COLO668 (cell line): ENCODE data around the gene DNAH12.

Experiments
- DNase-seq: peaks from one replicate; lab custom pipeline; 2025; ENCODE audit not compliant: unreplicated experiment; lab: John Stamatoyannopoulos, UW

The DNAH12 gene, protein sequence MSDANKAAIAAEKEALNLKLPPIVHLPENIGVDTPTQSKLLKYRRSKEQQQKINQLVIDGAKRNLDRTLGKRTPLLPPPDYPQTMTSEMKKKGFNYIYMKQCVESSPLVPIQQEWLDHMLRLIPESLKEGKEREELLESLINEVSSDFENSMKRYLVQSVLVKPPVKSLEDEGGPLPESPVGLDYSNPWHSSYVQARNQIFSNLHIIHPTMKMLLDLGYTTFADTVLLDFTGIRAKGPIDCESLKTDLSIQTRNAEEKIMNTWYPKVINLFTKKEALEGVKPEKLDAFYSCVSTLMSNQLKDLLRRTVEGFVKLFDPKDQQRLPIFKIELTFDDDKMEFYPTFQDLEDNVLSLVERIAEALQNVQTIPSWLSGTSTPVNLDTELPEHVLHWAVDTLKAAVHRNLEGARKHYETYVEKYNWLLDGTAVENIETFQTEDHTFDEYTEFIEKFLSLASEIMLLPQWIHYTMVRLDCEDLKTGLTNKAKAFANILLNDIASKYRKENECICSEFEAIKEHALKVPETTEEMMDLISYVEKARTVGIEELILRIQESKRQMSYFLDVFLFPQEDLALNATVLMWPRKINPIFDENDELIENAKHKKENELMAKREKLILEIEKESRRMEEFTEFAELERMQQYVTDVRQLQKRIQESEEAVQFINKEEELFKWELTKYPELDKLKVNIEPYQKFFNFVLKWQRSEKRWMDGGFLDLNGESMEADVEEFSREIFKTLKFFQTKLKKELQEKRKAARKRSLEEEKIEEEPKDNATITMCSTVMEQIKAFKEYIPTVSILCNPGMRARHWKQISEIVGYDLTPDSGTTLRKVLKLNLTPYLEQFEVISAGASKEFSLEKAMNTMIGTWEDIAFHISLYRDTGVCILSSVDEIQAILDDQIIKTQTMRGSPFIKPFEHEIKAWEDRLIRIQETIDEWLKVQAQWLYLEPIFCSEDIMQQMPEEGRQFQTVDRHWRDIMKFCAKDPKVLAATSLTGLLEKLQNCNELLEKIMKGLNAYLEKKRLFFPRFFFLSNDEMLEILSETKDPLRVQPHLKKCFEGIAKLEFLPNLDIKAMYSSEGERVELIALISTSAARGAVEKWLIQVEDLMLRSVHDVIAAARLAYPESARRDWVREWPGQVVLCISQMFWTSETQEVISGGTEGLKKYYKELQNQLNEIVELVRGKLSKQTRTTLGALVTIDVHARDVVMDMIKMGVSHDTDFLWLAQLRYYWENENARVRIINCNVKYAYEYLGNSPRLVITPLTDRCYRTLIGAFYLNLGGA (N-terminal part only)

DNA sequence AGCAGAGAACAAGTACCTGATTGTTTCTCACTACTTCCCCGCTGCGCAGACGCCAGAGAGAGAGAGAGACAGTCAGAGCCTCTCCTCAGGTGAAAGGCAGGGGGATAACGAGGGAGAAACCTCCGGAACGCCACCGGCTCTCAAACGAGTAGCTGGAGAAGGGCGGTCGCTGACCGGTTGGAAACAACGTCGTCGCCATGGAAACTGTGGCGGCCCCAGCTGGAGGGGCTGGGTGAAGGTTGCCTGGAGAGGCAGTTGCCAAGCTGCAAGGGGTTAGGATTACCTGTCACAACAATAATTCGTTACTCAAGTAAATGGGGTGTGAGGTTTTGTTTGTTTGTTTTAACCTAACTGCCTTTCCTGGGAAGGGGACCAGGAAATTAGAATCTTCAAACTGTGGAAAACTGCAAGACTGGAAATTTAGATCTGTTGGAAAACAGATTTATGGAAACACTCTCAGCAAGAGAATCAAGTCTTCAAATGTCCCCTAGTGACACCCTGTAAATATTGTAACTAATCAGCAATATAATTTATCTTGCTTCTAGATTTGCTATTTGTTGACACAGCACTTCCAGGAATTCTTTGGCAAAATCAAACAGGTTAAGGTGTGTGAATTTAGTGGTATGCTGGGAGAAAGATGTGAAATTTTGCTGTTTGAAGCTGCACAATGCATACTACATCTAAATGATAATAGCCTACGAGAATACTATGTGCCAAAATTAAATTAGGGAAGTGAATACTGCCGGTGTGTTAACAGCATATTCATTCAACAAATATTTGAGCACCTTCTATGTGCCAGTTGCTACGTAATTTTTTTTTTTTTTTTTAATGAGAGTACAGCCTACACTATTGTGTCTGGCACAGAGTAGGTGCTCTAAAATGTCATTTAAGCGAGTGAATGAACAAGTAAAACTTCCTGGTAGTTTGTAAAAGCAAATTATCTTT, at the start of gene DNAH12:
Gene DNAH12, minus strand, starts transcription at position 164 of the 945 bp plus-strand sequence. CDS start 1,474 bp downstream, outside the sequence.
- peak; percentile 86 for DNase-seq

DNA sequence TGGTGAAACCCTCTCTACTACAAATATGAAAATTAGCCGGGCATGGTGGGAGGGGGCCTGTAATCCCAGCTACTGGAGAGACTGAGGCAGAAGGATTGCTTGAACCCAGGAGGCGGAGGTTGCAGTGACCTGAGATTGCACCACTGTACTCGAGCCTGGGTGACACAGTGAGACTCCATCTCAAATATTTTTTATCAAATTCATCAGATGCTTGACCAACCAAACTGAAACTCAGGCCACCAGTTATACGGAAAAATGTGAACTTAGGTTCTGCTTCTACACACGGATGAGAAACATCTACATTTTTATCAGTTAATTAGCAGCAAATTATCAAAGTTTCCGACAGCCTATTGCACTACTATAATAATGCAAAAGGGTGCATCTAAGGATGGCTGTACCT, 48.2 kb upstream of the DNAH12 start:
- DNase-seq, result no peak

DNA sequence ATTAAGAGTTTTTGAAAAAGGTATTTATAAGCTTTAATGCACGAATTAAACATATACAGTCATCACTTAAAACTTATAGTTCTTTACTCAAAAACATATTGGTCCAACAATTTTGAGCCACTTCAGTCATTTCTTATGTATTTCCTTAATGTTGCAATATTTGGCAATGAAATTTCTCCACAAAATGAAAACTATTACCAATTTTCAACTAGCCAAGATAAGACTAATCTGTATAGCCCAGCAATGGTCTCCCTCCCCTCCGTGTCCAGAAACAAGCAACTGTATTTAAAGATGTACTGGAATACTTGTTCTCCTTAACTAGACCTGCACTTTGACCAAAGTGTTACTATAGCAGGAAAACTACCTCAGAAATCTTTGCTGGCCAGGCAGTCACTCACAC, 43.8 kb upstream of the DNAH12 start:
- no peak for DNase-seq

DNA sequence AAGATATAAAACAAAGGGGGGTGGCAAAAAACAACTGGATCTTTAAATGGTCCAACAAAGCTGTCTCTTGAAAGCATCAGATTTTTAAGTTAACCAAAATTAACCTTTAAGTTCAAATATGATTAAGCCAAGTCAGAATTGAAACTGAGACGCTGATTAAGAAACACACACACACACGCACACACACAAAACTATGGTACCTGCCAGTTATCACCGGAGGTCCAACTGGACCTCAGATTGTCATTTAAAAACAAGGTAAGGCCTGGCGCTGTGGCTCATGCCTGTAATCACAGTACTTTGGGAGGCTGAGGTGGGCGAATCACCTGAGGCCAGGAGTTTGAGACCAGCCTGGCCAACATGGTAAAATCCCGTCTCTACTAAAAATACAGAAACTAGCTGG, 42.6 kb upstream of the DNAH12 start:
- no peak for DNase-seq

DNA sequence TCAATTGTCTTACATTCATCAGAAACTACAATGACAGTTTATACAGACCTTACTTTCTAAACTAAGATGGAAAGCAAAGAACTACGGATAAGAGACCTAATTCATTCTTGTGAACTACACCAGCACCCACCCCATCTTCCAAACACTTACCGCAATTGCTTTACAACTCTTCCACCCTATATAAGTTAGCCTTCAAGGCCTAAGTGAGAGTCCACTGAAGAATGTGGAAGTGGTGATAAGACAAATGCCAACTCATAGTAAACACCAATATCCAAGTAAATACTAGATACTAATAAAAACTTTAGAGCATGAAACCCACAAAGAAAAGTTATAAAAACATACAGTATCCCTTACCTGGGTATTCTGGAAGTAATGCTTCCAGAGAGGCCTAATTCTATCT, 39.4 kb upstream of the DNAH12 start:
- DNase-seq, result no peak

DNA sequence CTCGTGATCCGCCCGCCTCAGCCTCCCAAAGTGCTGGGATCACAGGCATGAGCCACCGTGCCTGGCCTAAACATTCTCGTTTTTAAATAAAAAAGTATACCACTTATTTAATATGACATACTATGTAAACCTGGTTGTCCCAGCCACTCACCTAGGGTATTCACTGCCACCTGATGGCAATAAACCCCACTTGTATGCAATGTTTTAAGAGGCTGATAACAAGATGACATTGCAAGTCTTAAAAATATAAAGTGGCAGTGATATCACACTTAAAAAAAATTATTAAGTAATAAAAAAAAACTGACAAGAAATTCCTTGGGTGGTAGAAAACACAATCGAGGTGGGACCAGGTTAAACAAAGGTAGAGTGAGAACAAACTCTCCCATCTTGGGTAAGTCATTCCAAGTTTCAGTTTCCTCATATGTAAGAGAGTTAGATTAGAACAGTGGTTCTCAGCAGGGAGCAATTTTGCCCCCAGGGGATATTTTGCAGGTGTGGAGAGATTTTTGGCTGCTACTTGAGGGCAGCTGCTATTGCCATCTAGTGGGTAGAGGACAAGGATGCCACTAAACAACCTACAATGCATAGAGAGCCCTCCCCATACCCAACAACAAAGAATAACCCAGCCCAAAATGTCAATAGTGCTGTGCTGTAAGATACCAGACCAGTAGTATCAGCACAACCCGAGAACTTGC, 38.5 kb upstream of the DNAH12 start:
- DNase-seq, result peak; percentile 6

DNA sequence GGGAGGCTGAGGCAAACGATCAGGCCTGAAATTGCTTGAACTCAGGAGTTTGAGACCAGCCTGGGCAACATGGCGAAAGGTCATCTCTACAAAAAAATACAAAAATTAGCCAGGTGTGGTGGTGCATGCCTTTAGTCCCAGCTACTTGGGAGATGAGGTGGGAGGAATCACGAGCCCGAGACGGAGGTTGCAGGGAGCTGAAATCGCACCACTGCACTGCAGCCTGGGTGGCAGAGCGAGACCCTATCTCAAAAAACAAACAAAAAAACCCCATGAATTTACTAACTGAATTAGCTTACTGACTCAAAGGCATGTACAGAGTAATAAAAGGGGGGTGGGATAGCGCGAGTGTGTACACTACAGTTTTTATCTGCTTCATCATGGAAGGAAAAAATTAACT, 33.7 kb upstream of the DNAH12 start:
- no peak for DNase-seq

DNA sequence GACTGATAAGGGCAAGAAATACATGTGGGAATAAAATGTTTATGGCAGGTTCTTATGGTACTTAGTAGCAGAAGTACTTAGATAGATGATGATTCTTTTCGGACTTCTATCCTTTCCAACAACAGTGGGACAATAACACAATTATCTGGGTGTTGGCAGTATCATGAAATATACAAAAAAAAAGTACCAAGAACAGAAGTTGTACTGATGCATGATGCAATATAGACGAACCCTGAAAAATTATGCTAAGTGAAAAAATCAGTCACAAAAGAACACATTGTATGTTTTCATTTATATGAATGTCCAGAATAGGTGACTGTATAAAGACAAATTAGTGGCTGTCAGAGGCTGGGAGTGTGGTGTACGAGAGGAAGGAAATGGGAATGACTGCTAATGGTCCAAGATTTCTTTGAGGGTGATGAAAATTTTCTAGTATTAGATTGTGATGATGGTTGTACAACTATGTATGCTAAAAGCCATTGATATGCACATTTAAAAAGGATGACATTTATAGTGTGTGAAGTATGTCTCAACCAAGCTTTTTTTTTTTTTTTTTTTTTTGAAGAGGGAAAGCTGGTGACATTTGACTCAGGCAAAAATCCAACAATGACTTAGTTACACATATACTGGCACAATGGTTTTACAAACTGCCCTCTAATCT, 32.0 kb upstream of the DNAH12 start:
- DNase-seq, result no peak

DNA sequence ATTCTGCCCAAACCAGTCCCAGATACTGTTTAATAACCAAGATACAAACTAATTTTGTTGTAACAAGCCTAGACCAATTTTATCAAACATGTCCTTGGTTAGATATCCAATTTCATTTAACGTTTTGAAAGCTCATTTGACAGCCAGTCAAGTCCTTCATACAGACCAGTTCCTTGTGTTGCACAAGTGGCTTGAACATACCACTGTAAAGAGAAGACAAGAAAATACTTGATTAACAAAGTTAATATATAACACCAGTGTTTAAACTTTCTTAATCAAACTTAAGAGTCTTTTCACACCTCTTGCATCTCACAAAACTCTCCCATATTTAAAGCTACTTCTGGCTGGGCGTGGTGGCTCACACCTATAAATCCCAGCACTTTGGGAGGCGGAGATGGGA, 28.0 kb upstream of the DNAH12 start:
- no peak for DNase-seq

DNA sequence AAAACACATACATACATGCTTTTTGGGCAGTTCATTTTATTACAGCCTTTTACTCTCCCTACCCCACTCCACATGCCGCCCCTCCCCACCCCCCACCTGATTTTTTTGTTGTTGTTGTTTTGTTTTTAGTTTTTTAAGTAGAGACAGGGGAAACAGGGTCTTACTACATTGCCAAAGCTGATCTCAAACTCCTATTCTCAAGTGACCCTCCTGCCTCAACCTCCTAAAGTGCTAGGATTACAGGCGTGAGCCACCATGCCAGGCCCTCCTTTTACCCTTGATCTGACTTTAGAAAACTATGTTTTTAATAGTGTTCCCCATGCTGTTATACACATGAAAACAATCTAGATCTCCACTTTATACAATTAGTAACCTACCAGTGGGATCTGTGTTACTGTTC, 26.7 kb upstream of the DNAH12 start:
- DNase-seq, result no peak

DNA sequence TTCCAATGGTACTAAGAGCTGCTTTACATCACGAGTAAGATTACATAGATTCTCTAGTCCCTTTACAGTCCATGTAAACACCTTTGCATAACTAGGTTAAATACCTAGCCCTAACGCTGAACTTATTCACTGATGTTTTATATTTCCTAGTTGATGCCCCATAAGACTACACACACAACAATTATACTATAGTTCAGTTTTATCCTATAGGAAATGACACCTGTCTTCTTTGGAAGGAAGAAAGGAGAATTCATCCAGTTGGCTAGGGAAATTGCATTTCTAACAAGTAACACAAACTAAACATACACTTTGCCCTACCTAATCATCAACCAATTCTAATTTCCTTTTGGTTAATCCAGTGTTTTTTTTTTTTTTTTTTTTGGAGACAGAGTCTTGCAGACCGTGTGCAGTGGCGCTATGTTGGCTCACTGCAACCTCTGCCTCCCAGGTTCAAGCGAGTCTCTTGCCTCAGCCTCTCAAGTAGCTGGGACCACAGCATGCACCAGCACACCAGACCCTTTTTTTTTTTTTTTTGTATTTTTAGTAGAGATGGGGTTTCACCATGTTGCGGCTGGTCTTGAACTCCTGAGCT, 25.8 kb upstream of the DNAH12 start:
- DNase-seq, result no peak

DNA sequence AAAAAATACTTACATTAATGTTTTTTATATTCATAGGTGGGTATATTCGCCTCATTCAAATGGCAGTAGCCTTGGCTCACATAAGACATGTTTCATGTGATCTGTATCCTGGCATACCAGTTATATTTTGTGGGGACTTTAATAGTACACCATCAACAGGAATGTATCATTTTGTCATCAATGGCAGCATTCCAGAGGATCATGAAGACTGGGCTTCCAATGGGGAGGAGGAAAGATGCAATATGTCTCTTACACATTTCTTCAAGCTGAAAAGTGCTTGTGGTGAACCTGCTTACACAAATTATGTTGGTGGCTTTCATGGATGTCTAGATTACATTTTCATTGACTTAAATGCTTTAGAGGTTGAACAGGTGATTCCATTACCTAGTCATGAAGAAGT, 15.4 kb upstream of the DNAH12 start:
- DNase-seq, result no peak

DNA sequence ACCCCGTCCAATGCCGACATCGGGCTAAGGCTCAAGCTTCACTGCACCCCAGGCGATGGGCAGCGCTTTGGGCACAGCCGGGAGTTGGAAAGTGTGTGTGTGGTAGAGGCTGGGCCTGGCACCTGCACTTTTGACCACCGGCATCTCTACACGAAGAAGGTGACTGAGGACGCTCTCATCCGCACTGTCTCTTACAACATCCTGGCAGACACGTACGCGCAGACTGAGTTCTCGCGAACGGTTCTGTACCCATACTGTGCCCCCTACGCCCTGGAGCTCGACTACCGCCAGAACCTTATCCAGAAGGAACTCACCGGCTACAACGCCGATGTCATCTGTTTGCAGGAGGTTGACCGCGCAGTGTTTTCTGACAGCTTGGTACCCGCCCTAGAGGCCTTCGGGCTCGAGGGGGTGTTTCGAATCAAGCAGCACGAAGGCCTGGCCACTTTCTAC, 13.0 kb upstream of the DNAH12 start:
- peak; percentile 31 for DNase-seq

DNA sequence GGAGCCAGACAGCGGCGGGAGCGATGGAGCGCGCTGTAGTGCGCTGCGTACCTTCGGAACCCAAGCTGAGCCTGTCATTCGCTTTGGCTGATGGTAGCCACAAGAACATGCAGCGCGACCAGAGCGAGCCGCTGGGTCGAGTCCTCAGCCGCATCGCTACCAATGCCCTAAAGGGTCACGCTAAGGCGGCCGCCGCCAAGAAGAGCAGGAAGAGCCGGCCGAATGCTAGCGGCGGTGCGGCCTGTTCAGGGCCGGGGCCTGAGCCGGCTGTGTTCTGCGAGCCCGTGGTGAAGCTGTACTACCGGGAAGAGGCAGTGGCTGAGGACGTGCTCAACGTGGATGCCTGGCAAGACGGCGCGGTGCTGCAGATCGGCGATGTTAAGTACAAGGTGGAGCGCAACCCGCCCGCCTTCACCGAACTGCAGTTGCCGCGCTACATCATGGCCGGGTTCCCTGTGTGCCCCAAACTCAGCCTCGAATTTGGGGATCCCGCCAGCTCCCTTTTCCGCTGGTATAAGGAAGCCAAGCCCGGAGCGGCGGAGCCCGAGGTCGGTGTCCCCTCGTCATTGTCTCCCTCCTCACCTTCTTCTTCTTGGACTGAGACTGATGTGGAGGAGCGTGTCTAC, 12.4 kb upstream of the DNAH12 start:
- peak; percentile 44 for DNase-seq

DNA sequence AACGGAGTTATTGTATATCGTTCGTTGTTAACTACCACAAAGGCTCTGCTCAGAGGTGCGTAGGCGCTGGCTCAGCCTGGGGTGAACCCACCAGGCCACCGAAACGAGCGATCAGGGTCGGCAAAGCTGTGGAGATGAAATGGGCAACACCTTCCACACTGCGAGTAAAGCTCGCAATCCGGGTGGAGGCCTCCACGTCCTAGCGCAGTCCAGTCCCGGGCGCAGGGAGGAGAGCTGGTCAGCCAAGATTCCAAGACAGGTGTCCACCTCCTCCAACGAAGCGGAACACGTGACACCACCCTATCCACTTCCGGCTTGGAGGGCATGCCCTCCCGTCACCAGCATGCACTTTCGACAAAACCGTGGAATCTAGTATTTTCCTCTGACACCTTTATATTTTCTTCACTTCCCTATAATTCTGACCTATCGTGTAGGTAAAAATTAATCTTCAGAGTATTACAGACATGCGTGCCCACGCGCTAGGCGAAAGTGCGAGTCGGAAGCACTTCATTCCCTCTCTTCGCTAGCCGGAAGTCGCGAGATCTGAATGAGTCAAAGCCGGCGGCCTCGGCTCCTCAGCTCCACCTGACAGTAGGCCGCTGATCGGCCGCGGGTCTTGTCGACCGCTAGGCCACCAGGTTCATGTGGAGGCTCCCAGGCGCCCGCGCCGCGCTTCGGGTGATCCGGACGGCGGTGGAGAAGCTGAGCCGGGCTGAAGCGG, 11.8 kb upstream of the DNAH12 start, which contains the start of gene PDE12:
Gene PDE12, plus strand, starts transcription at position 537 of the 721 bp plus-strand sequence. Its CDS starts 106 bp downstream, at position 643.
- DNase-seq, result peak; percentile 84

DNA sequence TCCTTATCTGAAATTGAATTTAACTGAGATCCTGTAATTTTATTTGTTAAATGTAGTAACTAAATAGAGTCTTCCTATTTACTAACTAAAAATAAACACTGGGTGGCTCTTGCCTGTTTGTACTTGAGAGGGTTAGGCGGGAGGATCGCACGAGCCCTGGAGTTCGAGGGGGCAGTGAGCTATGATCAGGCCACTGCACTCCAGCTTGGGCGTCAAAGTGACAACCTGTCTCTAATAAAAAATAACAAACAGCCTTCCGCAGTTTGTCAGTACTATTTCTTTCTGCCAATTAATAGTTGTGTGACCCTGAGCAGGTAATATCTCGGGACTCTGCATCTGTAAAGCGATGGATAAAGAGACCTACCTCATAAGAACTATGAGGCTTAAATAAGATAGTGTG, 11.2 kb upstream of the DNAH12 start:
- peak; percentile 22 for DNase-seq

DNA sequence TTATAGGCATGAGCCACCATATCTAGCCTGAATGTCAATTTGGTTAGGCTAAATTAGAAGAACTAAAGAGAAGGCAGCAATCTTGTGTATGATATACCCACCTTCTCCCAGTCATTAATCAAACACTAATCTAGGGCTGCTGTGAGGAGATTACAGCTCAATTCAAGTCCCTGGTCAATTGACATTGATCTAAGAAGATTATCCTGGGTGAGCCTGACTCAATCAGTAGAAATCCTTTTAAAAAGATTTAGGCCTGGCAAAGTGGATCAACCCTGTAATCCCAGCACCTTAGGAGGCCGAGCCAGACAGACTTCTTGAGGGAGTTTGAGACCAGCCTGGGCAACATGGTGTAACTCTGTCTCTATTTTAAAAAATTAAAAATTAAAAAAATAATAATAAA, 2.5 kb upstream of the DNAH12 start:
- no peak for DNase-seq
